PFSK-1 (cell line): ENCODE results near the gene ACTR10.

Source experiments
- FOXP2 ChIP-seq: optimal IDR thresholded peaks from 2 replicates; pipeline ENCODE3; 2011; ENCODE audit warnings: borderline replicate concordance, control low read depth, inconsistent platforms; ENCODE audit not compliant: insufficient read depth; ENCODE audit errors: extremely low read length, extremely low read depth
- POLR2AphosphoS5 ChIP-seq: IDR thresholded peaks from 2 replicates; pipeline ENCODE4 v1.6.1; 2012; ENCODE audit warnings: low read depth, mild to moderate bottlenecking, control low read depth, low read length, moderate library complexity
- REST ChIP-seq, 2 experiments: IDR thresholded peaks; 2 replicates each; pipeline versions ENCODE4 v1.6.1 to v1.8.0; 2011 to 2012; ENCODE audit warnings: low read depth in 2 of 2, low read length in 2 of 2, control low read depth in 1 of 2, inconsistent platforms in 1 of 2, mild to moderate bottlenecking in 1 of 2, moderate library complexity in 1 of 2; ENCODE audit not compliant: insufficient read depth in 1 of 2
- SIN3A ChIP-seq: IDR thresholded peaks from 2 replicates; pipeline ENCODE4 v1.6.1; 2012; ENCODE audit warnings: mild to moderate bottlenecking, low read length, moderate library complexity, borderline replicate concordance; ENCODE audit not compliant: insufficient read depth
- TAF1 ChIP-seq: IDR thresholded peaks from 2 replicates; pipeline ENCODE4 v1.6.1; 2012; ENCODE audit warnings: low read length, control low read depth, borderline replicate concordance; ENCODE audit not compliant: insufficient read depth

DNA sequence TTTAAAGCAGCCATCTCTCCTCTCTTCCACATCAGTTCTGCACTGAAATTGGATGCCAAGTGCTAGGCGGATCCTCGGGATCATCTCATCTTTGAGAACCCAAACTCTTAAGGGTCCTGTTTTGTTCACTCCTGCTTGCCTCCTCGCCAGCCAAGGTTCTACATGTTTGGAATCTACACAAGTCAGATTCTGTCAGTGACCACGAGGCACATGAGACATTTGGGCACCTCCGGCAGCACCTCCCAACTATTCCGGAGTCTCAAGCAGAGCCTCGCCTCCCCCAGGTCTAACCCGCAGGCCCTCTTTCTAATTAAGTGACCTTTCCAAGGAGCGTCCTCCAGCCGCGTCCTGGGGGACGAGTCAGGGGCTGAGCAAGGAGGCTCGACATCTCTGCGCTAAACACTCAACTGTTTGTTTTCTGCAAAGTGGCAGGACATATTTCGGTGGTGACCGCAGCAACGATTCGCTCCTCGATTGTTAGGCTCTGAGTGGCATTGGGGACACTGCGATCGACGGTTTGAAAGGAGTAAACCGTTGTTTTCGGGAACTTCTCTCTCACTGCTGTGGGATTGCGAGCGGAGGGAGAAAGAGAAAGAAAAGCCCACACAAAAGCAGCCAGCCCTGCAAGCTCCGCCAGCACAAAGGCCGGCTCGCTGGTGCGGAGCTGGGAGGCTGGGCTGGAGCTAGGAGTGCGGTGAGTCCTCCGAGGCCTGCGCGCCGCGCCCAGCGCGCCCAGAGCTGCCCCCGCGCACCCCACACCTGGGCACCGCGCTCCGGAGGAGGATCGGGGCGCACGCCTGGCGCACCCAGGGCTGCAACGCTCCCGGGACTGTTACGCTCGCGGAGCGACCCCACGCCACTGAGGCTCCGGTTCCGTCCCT, 48.6 kb upstream of the ACTR10 start:
- TF ChIP-seq POLR2AphosphoS5 (no peak), TAF1 (no peak), SIN3A (no peak), REST (IDR thresholded peaks at IDR 0.05; ENCODE audit: insufficient read depth in 1 of 2, low read depth in 2 of 2, low read length in 2 of 2) (no peak), FOXP2 (no peak)
